Tibial artery (tissue), 4 donors: ENCODE measurements around the gene WDR77.

ENCODE experiments used
- DNase-seq, 2 donors: peaks; one replicate each; pipeline ENCODE4 v3.0.0-alpha.2; 2019
- H3K27ac ChIP-seq, 2 donors: fragments of 200-600 bp; sonication (generic) in 1 of 2; 1 replicate in 1 of 2; 2 replicates in 1 of 2; pipeline ENCODE4 v1.5.1; 2018 to 2019; ENCODE audit warnings: mild to moderate bottlenecking in 1 of 2
- H3K27me3 ChIP-seq, 2 donors: fragments of 200-600 bp; sonication (generic) in 1 of 2; one replicate each; pipeline versions ENCODE4 v1.5.1 to v1.6.0; 2016 to 2019
- H3K36me3 ChIP-seq, 3 donors: fragments of 200-600 bp; sonication (generic) in 2 of 3; one replicate each; pipeline ENCODE4 v1.5.1; 2016 to 2019; ENCODE audit warnings: mild to moderate bottlenecking in 2 of 3
- H3K4me1 ChIP-seq, 4 donors: fragments of 200-600 bp; sonication (generic) in 2 of 4; 1 replicate in 3 of 4; 2 replicates in 1 of 4; pipeline ENCODE4 v1.5.1; 2016 to 2019
- H3K4me3 ChIP-seq, 2 donors: fragments of 200-600 bp; sonication (generic) in 1 of 2; 1 replicate in 1 of 2; 2 replicates in 1 of 2; pipeline ENCODE4 v1.5.1; 2018 to 2019; ENCODE audit warnings: mild to moderate bottlenecking in 2 of 2
- H3K9me3 ChIP-seq, 3 donors: fragments of 200-600 bp; sonication (generic) in 1 of 3; one replicate each; pipeline ENCODE4 v1.5.1; 2016 to 2019
- CTCF ChIP-seq, 2 experiments: fragments of 200-600 bp in 1 of 2; fragments of 450-650 bp in 1 of 2; IDR thresholded peaks; one replicate each; pipeline ENCODE4 v1.5.1; 2017 to 2019; ENCODE audit warnings: antibody characterized with exemption in 2 of 2, mild to moderate bottlenecking in 1 of 2, moderate library complexity in 1 of 2
- intact Hi-C: fragments of 100-400 bp; cut with DNase I; formaldehyde crosslinking; loops from one replicate; pipeline ENCODE4 v1.15.0; 2023; ENCODE audit warnings: low total_unique reads

The WDR77 gene

GRCh38 chr1:111420377-111420776, 28.7 kb downstream of the WDR77 start:
- H3K4me3 ChIP-seq, result no peak overlapping the region
- intact Hi-C loops, result no loop called here
- TF ChIP-seq CTCF (IDR thresholded peaks at IDR 0.05), result no peak

DNA sequence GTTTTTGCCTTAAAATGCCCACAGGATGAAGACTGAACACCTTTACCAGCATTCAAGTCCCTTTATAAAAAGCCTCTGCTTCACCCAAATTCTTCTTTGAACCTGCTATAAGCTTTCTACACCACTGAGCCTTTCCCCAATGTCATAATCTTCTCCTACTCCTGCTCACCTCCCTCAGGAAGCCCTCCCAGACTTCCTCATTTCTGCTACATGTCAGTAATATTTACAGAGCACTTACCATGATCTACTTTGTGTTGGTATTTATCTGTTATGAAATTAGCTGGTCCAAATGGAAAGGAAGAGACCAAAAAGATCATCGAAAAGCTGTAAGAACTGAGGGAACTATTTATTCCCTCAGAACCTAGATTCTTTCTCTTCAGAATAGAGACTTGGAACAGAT, 30.0 kb downstream of the WDR77 start:
- intact Hi-C loops, result no loop called here
- no peak for DNase-seq

More at GRCh38 chr1:111420377-111420776, 28.7 kb downstream of the WDR77 start:
- Histone ChIP-seq H3K9me3 (no peaks in the 10 kb centered on the region), H3K27me3 (no peaks in the 10 kb centered on the region), H3K4me1 (peaks cover 0 to 3% (median 0%) of the 10 kb centered on the region in 4 donors), H3K36me3 (peaks cover 0 to 16% (median 0%) of the 10 kb centered on the region in 3 donors), H3K27ac (no peak overlapping the region)
- DNase-seq, result no peak

GRCh38 chr1:111417755-111418154, 31.3 kb downstream of the WDR77 start:
- Histone ChIP-seq H3K27me3 (no peaks in the 10 kb centered on the region), H3K4me3 (no peak overlapping the region), H3K36me3 (peaks cover 0 to 26% (median 0%) of the 10 kb centered on the region in 3 donors), H3K4me1 (peaks cover 0 to 2% (median 0%) of the 10 kb centered on the region in 4 donors), H3K9me3 (no peaks in the 10 kb centered on the region), H3K27ac (no peak overlapping the region)
- no peak for TF ChIP-seq CTCF (IDR thresholded peaks at IDR 0.05)
- intact Hi-C loops, result no loop called here
- no peak for DNase-seq

More for the DNA sequence above, 30.0 kb downstream of the WDR77 start:
- TF ChIP-seq CTCF (IDR thresholded peaks at IDR 0.05), result no peak
- H3K27me3 ChIP-seq, result no peaks in the 10 kb centered on the region
- H3K4me1 ChIP-seq, result peaks cover 0 to 3% (median 0%) of the 10 kb centered on the region in 4 donors
- no peak overlapping the region for H3K27ac ChIP-seq
- H3K9me3 ChIP-seq, result no peaks in the 10 kb centered on the region
- no peak overlapping the region for H3K4me3 ChIP-seq
- peaks cover 0 to 26% (median 0%) of the 10 kb centered on the region in 3 donors for H3K36me3 ChIP-seq

GRCh38 chr1:111415461-111415860, 33.6 kb downstream of the WDR77 start:
- Histone ChIP-seq H3K27ac (no peak overlapping the region), H3K36me3 (peaks cover 0 to 14% (median 0%) of the 10 kb centered on the region in 3 donors), H3K9me3 (no peaks in the 10 kb centered on the region), H3K4me1 (no peaks in the 10 kb centered on the region), H3K27me3 (no peaks in the 10 kb centered on the region), H3K4me3 (no peak overlapping the region)
- intact Hi-C loops, result no loop called here
- TF ChIP-seq CTCF (IDR thresholded peaks at IDR 0.05), result no peak
- DNase-seq, result no peak

DNA sequence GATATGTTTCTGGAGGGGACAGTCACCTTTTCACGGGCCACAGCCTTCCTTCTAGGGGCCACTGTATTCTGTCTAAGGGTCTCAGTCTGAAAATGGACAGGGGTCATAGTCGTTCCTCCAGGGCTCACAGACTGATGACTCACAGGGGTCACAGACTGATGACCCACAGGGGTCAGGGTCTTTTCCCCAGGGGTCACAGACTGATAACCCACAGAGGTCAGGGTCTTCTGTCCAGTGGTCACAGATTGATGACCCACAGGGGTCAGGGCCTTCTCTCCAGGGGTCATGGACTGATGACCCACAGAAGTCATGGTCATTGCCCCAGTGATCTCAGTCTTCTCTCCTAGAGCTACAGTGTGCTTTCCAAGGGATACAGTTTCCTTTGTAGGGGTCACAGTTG, 34.3 kb downstream of the WDR77 start:
- H3K4me3 ChIP-seq, result no peak overlapping the region
- no peak for TF ChIP-seq CTCF (IDR thresholded peaks at IDR 0.05)
- no peak for DNase-seq
- no peak overlapping the region for H3K27ac ChIP-seq
- peaks cover 0 to 10% (median 0%) of the 10 kb centered on the region in 3 donors for H3K36me3 ChIP-seq
- H3K4me1 ChIP-seq, result no peaks in the 10 kb centered on the region
- no peaks in the 10 kb centered on the region for H3K9me3 ChIP-seq
- intact Hi-C loops, result no loop called here
- no peaks in the 10 kb centered on the region for H3K27me3 ChIP-seq

GRCh38 chr1:111412839-111413238, 36.2 kb downstream of the WDR77 start:
- Histone ChIP-seq H3K27me3 (no peaks in the 10 kb centered on the region), H3K4me3 (no peak overlapping the region), H3K9me3 (no peaks in the 10 kb centered on the region), H3K36me3 (peaks cover 0 to 10% (median 0%) of the 10 kb centered on the region in 3 donors), H3K27ac (no peak overlapping the region), H3K4me1 (no peaks in the 10 kb centered on the region)
- no peak for DNase-seq
- intact Hi-C loops, result no loop called here
- TF ChIP-seq CTCF (IDR thresholded peaks at IDR 0.05), result no peak
